GM18873 (cell line): ENCODE results near the gene TRIM52.

Experiments
- ATAC-seq: cut with Tn5 transposase; IDR thresholded peaks from one replicate; pipeline ENCODE4 v1.9.1; 2021; ENCODE audit warnings: mild to moderate bottlenecking, moderate library complexity, moderate number of reproducible peaks; ENCODE audit not compliant: unreplicated experiment, low FRiP score

The TRIM52 gene

DNA sequence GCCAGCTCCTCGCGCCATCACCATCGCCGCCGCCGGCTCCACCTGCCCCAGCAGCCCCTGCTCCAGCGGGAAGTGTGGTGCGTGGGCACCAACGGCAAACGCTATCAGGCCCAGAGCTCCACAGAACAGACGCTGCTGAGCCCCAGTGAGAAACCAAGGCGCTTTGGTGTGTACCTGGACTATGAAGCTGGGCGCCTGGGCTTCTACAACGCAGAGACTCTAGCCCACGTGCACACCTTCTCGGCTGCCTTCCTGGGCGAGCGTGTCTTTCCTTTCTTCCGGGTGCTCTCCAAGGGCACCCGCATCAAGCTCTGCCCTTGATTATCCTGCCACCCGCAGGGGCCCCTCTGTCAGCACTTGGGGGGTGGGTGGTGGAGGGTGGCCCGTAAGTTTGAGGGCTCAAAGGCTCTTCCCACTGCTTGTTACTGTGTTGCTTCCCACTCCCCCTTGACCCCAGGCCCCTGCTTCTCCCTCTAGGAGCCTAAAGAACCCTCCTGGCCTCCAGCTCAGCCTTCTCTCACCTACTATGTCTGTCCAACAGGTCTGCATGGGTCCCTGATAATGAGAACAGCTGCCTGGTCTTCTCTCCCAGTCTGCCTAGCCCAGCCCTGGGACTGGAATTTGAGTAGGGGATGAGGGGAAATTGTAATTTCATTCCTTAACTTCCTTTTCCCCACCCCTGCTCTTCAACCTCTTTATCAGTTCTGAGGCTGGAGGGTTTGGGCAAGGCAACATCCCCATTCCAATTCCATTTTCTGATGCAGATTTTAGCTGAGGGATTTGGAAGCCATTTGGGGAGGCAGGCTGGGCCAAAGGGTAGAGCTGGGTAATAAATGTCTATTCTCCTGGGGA is 26.3 kb downstream of the TRIM52 start:
- no peak for ATAC-seq

DNA sequence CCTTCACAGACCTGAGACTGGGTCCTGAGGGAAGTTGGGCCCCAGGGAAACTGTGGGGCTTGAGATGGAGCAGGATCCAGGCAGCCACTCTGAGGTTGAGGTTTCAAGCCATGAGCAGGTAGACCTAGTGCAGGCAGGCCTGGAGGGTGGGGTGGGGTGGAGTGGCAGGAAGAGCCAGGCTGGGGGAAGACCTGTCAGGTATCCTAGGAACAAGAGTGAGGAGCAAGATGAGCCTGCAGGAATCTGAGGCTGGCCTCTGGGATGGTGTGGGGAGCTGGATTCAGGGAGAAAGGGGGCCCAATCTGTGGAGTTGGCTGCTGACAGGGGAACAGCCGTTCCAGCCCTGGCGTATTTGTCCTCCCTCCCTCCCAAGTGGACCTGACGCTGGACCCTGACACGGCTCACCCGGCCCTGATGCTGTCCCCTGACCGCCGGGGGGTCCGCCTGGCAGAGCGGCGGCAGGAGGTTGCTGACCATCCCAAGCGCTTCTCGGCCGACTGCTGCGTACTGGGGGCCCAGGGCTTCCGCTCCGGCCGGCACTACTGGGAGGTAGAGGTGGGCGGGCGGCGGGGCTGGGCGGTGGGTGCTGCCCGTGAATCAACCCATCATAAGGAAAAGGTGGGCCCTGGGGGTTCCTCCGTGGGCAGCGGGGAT is 27.0 kb downstream of the TRIM52 start:
- no peak for ATAC-seq

- ATAC-seq, result no peak
Measured at GRCh38 chr5:181233088-181233800, 27.7 kb downstream of the TRIM52 start.

GRCh38 chr5:181232593-181232992 is 28.4 kb downstream of the TRIM52 start:
- no peak for ATAC-seq

DNA sequence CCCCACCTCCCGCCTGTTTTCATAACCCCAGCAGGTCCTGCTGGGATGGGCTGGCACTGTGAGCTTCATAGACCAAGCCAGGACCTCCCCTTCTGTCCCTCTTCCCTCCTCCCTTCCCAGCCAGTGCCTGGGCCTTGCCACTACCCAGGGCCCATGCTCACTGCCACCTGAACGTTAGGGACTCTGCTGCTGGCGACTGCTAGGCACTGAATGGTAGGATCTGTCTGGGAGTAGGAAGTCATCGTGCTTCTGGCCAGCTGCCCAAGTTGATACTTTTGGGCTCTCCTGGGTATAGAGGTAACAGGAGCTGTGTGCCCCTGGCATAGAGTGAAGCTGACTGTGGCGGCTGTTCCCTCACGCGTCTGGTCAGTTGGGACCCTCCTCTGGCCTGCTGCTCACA is 29.5 kb downstream of the TRIM52 start:
- ATAC-seq, result no peak

DNA sequence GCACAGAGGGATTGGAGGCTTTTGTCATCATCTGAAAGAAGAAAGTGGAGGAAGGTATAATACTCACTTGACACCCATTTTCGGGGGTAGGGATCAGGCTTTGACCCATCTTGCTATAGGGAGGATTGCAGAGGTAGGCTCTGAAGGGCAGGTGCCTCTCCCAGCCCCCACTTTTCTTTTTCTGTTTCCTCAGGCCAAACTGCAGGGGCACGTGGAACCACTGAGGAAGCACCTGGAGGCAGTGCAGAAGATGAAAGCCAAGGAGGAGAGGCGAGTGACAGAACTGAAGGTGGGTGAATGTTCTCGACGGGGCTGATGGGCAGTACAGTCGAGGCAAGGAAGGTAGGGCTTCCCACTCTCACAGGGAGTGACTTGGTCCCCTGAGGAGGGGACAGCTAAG is 30.4 kb downstream of the TRIM52 start:
- ATAC-seq, result no peak

DNA sequence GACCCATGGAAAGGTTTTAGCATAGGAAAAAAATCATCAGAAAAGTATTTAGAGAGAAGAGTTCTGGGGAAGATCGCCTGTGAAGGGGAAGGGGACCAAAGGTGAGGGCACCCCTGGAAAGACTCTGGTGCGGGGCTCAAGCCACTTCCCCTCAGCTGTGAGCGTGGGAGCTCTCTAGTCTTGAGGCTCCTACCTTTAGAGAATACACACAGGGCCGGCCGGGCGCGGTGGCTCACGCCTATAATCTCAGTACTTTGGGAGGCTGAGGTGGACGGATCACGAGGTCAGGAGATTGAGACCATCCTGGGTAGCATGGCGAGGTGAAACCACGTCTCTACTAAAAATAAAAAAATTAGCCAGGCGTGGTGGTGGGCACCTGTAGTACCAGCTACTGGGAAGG is 30.9 kb downstream of the TRIM52 start:
- ATAC-seq, result no peak

DNA sequence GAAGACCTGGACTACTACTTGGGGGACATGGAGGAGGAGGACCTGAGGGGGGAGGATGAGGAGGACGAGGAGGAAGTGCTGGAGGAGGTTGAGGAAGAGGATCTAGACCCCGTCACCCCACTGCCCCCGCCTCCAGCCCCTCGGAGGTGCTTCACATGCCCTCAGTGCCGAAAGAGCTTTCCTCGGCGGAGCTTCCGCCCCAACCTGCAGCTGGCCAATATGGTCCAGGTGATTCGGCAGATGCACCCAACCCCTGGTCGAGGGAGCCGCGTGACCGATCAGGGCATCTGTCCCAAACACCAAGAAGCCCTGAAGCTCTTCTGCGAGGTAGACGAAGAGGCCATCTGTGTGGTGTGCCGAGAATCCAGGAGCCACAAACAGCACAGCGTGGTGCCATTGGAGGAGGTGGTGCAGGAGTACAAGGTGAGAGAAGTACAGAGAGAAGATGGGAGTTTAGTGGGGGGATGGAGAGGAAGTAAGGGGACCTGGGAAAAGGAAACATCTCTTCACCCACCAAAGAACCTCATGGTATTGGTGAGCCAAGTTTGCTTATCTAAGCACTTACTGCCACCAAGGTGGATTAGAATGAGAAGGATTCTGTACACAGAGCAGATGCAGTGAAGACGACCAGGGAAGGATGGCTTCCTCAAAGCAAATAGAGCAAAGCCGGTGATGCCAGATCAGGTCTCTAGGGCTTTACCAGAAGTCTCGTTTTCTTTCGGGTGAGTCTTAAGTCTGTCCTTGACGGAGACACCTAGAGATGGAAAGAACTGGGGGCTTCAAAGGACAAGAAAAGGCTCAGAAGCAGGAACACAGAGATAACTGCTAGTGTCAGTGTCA is 36.3 kb downstream of the TRIM52 start:
- no peak for ATAC-seq

- no peak for ATAC-seq
Measured at GRCh38 chr5:181223729-181224389, 37.1 kb downstream of the TRIM52 start.

DNA sequence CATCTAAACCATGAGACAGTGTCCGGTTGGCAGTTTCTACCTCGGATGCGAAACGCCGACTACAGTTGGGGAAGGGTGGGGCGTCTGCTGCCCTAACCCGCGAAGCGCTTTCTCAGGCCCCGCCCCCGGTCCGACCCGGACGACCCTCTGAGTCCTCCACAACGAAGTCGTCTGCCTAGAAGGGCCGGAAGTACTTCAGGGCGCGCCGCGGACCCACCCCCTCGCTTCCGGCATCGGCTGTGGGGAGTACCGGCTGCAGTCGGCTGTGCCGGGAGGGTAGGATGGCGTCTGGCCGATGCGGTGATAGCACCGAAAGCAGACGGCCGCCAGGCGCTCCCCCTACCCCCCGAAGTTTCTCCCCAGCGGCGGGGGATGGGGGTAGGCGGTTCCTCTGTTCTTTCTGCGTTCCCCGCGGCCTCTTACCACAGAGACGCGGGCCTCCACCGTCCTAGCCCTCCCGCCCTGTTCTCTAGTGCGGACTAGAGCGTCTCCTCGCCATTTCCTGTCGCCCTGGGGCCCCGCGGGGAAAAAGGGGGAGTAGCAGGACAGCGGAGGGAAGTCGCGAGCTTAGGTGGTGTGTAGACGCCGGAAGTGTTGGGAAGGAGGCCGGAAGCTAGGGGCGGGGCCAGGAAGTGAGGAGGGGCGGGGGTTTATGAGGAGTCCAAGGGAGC is 37.8 kb downstream of the TRIM52 start, which contains the start of gene TRIM41:
Gene TRIM41 (plus strand): TSS at position 224 of the 671 bp plus-strand sequence. CDS start 719 bp downstream, outside the sequence.
- peak; percentile 48 for ATAC-seq

DNA sequence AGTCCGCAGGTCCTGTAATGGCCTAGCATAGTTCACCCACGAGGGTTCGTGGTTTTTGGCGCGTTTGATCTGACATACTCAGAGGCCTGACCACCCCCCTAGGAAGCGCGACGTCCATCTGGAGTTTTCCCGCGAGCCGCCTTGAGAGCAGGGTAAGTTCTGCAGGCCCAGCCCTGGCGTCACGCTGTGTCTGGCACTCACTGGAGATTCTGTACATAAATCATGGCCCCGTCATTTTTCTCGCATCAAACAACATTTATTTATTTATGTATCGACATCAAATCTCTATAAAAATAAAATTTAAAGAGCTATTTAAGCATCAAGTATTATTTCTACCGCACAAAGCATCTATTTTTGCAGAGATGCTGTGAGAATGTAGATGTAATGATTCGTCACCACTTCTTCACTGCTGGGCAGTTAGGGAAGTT is 38.3 kb downstream of the TRIM52 start:
- ATAC-seq, result peak; percentile 3

DNA sequence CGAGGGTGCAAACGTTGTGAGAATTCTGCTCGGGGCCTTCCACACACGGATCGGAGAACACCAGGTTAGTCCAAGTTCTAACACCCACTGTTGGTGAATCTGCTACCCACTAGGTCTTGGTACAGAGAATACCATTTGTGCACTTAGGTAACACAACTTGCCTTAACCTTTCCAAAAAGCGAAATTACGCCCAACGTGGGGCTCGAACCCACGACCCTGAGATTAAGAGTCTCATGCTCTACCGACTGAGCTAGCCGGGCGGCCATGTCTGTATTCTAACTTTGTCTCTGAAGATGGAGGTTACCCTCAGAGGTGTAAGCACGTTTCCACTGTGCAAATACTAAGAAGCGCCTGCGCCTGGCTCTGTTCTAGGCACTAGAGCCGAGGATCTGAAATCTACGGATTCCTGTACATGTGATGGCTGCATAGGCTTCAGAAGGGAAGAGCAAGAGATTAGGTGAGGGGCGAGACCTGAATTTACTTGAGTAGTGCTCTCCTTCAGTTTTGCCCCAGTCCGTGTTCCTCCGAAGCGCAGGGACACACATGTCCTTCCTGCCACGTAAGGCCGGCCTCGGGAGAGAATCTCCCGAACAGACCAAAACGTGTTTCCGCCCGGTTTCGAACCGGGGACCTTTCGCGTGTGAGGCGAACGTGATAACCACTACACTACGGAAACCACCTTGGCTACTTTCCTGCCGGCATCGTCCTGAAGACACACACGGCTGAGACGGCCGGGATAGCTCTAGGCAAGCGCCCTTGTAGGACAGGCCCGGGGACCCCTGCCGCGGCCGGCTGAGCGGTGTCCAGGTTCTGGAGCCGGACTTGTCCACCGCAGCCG is 38.9 kb downstream of the TRIM52 start:
- ATAC-seq, result peak; percentile 31

DNA sequence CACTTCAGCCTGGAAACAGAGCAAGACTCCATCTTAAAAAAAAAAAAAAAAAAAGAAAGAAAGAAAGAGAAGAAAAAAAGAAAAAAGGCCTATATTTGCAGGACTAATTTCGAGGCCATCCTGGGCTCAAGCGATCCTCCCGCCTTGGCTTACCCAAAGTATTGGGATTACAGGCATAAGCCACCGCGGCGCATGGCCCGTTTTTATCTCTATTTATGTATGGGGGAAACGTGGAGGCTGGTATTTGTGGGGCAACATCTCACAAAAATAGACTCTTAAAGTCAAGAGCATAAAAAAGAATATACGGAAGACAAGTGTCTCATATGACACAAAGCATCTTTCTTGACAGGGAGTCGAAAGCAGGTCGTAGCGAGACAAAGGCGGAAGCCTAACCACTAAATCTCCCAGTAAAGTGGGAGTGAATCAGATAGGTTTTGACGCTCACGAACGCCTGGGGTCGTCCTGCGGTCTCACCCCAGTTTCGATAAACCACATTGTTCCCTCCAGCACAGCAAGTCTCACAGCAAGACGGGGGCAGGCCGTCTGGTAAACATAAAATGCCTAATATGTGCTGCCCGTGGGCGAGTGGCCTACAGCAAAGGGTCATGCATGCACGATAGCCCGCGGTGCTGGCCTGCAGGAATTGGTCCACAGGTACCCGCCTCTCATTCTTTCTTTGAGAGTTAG is 39.7 kb downstream of the TRIM52 start:
- ATAC-seq, result no peak

- ATAC-seq, result no peak
Measured at GRCh38 chr5:181220178-181220515, 40.8 kb downstream of the TRIM52 start.

DNA sequence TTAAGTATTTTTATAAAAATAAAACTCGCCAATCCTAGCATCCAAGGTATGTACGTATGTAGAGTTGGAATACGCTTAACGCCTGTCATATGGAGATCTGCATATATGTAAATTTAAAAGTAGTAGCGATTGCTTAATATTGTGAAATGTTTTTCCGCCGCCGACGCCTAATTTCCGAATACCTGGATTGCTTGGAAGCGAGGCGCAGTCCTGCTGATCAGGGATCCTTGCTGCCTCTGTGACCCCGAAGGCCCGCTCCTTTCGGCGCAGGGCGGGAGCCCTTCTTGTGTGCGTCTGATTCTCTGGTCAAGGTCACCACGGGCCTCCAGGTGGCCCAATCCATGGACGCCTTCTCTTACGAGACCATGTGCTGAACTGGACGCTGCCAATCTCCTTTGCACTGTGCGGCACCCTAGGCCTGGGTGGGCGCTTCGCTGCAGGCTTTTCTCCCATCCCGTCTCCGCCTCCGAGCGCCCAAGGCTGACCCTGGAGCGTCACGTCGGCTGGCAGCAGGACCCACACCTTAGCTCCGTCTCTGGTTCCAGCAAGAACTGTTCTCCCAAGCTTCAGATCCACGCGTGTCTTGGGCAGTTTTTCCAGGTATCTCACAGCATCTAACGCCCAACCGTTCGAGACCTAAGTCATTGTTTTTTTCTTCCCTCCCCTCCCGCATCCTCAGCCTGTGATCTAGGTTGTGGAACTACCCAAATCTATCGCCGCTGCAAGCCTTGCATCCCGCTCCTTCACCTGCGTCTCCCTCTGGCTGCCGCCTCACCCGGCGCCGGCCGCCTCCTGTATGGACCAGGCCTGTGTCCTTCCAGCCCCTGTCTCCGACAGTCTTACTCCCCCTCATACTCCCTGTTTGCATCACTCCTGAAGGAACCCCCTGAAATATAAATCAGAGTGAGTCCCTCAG is 41.4 kb downstream of the TRIM52 start:
- no peak for ATAC-seq

GRCh38 chr5:181218795-181219124 is 42.2 kb downstream of the TRIM52 start:
- ATAC-seq, result no peak

GRCh38 chr5:181217803-181218062 is 43.2 kb downstream of the TRIM52 start:
- peak; percentile 4 for ATAC-seq
